CD4-positive, alpha-beta T cell treated with Interleukin-4 for 4 hours (primary cell): ENCODE measurements around the gene CYB5B.
A peak's percentile ranks its signal among the peaks of the same experiment; 100 is the strongest.
"Not testable (repeated sequence)": the region's sequence is repeated elsewhere in the genome, so short reads cannot be mapped to it uniquely, and the experiment has no call there.

ENCODE experiments used
- DNase-seq: peaks from one replicate; pipeline ENCODE4 v3.0.0-alpha.2; 2020

The CYB5B gene

DNA sequence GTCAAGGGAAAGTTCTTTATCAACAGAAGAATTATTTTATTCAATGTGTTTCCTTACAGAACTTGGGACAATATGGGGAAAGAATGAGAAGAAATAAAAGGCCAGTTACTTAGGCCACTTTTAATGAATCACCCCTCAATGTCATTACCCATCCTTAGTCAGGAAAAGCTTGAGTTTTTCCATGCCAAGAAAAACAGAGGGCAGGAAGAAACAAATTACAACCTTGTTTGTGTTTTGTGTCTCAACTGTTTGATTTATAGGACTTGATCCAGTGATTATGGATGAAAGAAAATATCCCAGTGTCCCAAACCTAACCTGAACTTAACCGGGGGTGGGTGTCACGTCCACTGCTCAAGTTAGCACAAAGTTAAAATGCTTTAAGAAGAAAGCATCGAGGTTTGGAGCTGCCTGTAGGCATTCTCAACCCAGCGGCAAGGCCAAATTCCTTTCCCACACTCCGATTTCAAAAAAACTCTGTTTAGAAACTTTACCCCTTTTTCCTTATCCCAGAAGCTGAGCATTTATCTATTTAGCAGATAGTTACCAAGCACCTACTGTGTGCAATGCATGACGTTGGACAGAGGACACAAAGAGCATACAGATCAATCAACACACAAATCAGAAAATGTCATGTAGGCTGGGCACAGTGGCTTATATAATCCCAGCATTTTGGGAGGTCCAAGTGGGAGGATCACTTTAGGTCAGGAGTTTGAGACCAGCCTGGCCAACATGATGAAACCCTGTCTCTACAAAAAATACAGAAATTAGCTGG lies 14.0 kb upstream of the CYB5B start:
- no peak for DNase-seq

GRCh38 chr16:69411064-69411985 lies 13.1 kb upstream of the CYB5B start:
- no peak for DNase-seq

- no peak for DNase-seq
Observed at GRCh38 chr16:69412287-69412686, 12.1 kb upstream of the CYB5B start.

DNA sequence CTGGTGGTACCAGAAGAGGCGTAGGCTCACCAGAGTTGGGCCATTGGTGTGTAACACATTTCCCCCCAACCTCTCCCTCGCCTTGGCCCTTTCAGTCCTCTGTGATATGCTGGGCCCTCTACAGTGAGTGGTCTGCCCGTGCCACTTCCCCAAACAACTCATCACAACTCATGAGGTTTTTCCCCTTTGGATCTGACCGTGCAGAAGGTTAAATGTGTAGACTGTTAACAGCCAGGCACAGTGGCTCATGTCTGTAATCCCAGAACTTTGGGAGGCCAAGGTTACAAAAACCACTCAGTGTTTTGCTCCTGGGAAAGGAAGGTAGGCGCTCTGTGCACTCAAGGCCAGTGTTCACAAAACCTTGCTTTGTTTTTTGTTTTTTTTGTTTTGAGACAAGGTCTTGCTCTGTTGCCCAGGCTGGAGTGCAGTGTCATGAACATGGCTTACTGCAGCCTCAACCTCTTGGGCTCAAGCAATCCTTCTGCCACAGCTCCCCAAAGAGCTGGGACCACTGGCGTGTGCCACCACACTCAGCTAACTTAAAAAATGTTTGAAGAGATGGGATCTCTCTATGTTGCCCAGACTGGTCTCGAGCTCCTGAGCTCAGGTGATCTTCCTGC lies 11.3 kb upstream of the CYB5B start:
- DNase-seq = no peak

GRCh38 chr16:69417520-69418199 lies 6.8 kb upstream of the CYB5B start:
- DNase-seq = no peak

DNA sequence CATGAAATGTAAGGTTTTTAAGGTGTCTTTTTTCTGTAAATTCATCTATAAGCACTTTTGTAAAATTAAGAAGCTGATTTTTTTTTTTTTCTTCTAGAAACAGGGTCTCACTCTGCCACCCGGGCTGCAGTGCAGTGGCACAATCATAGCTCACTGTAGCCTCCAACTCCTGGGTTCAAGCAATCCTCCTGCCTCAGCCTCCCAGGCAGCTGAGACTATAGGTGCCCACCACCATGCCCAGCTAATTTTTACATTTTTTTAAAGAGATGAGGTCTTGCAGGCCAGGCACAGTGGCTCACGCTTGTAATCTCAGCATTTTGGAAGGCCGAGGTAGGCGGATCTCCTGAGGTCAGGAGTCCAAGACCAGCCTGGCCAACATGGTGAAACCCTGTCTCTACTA lies 4.5 kb upstream of the CYB5B start:
- no peak for DNase-seq

- DNase-seq = no peak
Observed at GRCh38 chr16:69423189-69423588, 1.2 kb upstream of the CYB5B start.

DNA sequence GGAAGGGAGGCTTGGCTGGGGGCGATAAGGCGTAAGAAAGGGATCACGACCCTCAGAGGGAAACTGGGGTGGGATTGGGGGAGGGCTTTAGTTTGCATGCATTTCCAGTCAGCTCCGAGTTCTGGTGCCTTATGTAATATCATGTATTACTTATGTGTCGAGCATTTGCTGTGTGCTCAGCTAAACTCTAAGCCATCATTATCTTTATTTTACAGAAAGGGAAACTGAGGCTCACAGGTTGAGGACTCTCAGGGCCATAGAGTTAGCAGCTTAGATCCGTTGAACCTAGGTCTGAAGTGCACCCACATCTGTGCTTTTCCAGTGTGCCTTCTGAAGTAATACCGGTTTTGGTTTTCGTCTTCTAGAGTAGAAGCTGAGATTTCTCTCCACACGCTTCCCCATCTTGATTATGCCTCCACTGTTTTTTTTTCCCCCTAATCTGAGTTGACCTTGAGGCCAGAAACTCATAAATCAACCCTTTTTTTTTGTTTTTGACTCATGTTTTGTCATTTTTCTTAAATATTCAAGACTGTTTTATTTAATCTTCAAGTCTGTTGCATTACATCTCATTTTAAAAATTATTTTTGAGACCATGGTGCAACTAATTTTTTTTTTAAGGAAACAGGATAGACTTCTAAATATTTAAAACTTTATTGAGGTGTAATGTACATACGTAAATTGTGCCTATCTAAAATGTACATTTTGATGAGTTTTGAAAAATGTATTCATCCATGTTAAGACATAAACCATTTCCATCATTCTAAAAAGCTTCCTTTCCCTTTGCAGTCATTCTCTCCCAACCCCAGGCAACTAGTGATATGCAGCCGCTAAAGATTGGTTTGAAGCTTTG lies 741 bp downstream of the CYB5B start:
- no peak for DNase-seq

DNA sequence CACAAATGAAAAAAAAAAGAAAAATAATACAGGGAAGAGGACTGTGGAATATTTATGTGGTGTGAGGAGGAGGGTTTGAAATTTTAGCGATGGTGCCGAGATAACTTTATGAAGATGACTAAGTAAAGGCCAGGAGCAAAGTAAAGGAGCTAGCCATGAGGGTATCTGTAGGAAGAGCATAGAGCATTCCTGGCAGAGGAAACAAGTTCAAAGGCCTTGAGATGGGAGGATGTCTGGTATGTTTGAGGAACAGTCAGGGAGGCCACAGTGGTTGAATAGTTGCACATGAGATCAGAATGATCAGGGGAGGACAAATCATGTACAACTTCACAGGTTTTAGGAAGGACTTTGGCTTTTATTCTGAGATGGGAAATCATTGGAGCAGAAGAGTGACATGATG lies 4.2 kb downstream of the CYB5B start:
- DNase-seq = no peak

GRCh38 chr16:69429058-69429640 lies 4.7 kb downstream of the CYB5B start:
- not testable (repeated sequence) for DNase-seq

- no peak for DNase-seq
Observed at GRCh38 chr16:69431948-69432468, 7.6 kb downstream of the CYB5B start.

DNA sequence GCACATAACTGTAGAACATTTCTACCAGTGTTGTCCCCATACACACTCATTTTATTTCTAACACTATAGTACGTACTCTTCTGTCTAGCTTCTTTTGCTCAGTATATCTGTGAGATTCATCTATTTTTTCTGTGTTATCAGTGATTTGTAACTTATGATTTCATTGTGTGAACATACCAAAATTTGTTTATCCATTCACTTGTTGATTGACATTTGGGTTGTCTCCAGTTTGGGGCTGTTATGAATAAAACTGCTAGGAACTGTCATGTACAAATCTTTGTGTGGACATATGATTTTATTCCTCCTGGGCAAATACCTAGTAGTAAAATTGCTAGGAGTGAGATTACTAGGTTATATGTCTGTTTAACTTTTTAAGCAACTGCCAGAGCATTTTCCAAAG lies 9.6 kb downstream of the CYB5B start:
- DNase-seq = no peak

GRCh38 chr16:69435977-69436820 lies 11.8 kb downstream of the CYB5B start:
- no peak for DNase-seq

- no peak for DNase-seq
Observed at GRCh38 chr16:69436896-69437295, 12.5 kb downstream of the CYB5B start.

GRCh38 chr16:69438465-69438864 lies 14.0 kb downstream of the CYB5B start:
- DNase-seq = peak; percentile 9

GRCh38 chr16:69440250-69440649 lies 15.8 kb downstream of the CYB5B start:
- no peak for DNase-seq

DNA sequence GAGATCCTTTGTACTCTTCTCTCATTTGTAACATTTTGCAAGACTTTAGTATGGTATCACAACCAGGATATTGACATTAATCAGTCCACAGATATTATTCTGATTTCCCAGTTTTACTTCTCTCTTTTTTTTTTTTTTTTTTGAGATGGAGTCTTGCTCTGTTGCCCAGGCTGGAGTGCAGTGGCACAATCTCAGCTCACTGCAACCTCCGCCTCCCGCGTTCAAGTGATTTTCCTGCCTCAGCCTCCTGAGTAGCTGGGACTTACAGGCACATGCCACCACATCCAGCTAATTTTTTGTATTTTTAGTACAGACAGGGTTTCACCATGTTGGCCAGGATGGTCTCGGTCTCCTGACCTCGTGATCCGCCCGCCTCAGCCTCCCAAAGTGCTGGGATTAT lies 16.6 kb downstream of the CYB5B start:
- DNase-seq = not testable (repeated sequence)

DNA sequence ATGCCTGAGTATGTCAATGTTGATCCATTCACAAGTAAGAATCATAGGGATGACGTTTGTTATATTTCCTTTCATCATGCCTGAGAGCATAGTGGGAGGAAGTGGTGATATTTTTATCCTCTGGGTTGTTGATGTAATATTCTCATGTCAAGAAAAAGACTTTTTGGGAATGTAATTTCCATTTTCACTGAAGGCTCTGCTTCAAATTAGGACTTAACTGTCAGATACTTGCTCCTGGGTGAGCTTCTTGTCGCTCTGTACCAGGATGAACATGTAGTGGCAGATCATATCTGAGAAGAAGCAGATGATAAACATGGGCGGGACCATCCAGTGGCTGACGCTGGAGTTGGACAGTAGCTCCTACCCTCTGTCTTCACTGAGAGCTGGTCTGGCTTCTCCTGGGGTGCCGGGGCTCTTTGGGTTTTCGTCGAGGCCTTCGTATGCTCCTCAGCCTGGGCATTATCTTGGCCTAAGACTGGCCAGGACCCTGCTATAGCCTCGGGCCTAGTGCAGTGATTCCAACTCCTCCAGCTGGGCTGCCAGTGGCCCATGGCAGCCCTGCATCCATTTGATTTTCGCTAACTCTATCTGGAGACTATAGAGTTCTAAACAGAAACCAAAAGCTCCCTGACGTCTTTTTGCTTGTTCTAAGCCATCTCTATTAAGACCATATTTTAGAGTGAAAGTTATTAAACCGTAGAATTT lies 19.7 kb downstream of the CYB5B start:
- DNase-seq = peak; percentile 46

GRCh38 chr16:69444873-69445517 lies 20.6 kb downstream of the CYB5B start:
- DNase-seq = peak; percentile 23
